Keratinocyte (primary cell): ENCODE measurements around the gene C1orf35.
A peak's percentile ranks its signal among the peaks of the same experiment; 100 is the strongest.

Experiments used
- EZH2 ChIP-seq: IDR thresholded peaks from one replicate; pipeline ENCODE4 v1.6.1; 2012; ENCODE audit warnings: inconsistent platforms, mild to moderate bottlenecking, low read length, moderate library complexity
- TF ChIP-seq, protein P1 (sequence below), 3 experiments: IDR thresholded peaks in 1 of 3; conservative IDR thresholded peaks in 1 of 3; optimal IDR thresholded peaks in 1 of 3; 2 replicates in 2 of 3; 3 replicates in 1 of 3; pipeline versions ENCODE3 to v1.5.1; 2011; ENCODE audit warnings: low read length in 3 of 3, mild to moderate bottlenecking in 3 of 3, moderate library complexity in 2 of 3, control low read depth in 1 of 3, inconsistent platforms in 1 of 3; ENCODE audit not compliant: insufficient read depth in 2 of 3; ENCODE audit errors: extremely low read depth in 1 of 3

DNA sequence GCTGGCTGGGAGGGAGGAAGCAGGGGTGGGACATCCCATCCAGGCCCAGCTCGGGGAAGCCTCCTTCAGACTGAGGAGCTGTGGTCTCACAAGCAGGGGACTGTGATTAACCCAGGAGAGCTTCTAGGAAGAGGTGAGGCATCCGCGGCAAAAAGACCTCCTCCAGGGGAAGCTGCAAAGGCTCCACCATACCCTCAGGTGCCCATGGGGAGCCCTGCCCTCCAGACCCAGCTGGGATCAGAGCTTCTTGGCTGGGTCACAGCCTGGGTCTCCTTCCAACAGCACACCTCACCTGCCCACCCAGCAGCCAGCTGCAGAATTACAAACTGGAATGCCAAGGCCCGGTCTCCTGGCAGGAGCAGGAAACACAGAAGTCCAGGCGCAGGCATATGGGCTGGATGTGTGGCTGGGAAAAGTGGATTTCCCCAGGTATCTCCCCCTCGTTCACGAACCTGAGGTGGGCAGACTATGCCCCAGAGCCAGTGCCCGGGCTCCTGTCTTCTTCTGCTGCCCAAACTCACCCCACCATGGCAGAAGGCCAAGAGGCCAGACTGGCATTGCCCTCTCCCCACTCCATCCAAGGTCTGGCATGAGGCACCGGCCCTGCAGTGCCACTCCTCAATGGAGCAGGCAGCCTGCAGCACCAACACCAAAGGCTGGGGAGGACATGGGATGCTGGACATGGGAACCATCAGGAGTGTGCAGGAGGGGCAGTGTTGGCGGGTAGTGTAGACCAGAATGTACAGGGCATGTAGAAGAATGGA lies 36.1 kb downstream of the C1orf35 start:
- TF ChIP-seq, protein P1, sequence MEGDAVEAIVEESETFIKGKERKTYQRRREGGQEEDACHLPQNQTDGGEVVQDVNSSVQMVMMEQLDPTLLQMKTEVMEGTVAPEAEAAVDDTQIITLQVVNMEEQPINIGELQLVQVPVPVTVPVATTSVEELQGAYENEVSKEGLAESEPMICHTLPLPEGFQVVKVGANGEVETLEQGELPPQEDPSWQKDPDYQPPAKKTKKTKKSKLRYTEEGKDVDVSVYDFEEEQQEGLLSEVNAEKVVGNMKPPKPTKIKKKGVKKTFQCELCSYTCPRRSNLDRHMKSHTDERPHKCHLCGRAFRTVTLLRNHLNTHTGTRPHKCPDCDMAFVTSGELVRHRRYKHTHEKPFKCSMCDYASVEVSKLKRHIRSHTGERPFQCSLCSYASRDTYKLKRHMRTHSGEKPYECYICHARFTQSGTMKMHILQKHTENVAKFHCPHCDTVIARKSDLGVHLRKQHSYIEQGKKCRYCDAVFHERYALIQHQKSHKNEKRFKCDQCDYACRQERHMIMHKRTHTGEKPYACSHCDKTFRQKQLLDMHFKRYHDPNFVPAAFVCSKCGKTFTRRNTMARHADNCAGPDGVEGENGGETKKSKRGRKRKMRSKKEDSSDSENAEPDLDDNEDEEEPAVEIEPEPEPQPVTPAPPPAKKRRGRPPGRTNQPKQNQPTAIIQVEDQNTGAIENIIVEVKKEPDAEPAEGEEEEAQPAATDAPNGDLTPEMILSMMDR (optimal IDR thresholded peaks at IDR 0.05 in 1 of 3, IDR thresholded peaks at IDR 0.05 in 1 of 3, conservative IDR thresholded peaks at IDR 0.05 in 1 of 3; ENCODE audit: extremely low read depth in 1 of 3, insufficient read depth in 2 of 3, low read length in 3 of 3) = no peak
- peak; percentile 39 for TF ChIP-seq EZH2
